ENCODE results near the gene CADM2. TPM values are rescaled to one million over a fixed set of nuclear protein-coding genes. Genes with fewer than 3 reads are reported as not detected.

CADM2 gene
- total RNA-seq, 1 experiment from 2014 or later: 3.7 TPM

DNA sequence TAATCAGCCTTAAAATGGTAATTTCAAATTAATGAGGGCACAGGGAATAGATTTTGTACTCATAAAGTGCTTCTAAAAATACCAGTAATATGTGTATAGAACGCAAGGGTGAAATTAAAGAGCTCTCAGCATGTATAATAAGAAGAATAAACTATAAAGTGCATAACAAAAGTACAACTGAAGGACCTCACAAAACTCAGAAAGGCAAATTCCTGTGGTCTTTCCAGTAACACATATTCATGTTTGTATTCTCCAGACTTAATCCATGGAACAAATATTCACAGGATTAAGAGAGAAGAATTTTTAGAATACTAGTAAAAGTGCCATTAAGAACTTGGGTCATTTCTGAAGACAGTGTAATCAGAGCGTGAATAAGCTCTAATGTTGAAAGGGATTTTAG lies 646.3 kb downstream of the CADM2 start:
- Histone ChIP-seq H3K4me3 (ENCODE audit: low read depth, low read length, poor library complexity, severe bottlenecking) (no peak overlapping the region), H3K36me3 (ENCODE audit: insufficient read depth, low read length, poor library complexity, severe bottlenecking) (no peaks in the 10 kb centered on the region), H3K27me3 (replicated peaks; ENCODE audit: insufficient read depth, low read depth, low read length, poor library complexity) (no peaks in the 10 kb centered on the region), H3K4me1 (ENCODE audit: insufficient read depth, low read length, poor library complexity, severe bottlenecking) (no peaks in the 10 kb centered on the region), H3K27ac (ENCODE audit: low read depth, low read length, poor library complexity, severe bottlenecking) (no peak overlapping the region), H3K9me3 (ENCODE audit: low read depth, low read length, poor library complexity, severe bottlenecking) (no peaks in the 10 kb centered on the region)
- no TSS peak for BruUV-seq (replicated peaks)
- POLR2A ChIA-PET (ENCODE audit: low non-redundant PET): no interaction called here
- DNase-seq (ENCODE audit: low spot score): no peak
- CTCF ChIA-PET: interaction anchor here (0.5 kb wide), 1 partner anchor 55 kb away, joined by 5 read pairs; no protein-coding TSS in a partner anchor
- TF ChIP-seq, protein P1, sequence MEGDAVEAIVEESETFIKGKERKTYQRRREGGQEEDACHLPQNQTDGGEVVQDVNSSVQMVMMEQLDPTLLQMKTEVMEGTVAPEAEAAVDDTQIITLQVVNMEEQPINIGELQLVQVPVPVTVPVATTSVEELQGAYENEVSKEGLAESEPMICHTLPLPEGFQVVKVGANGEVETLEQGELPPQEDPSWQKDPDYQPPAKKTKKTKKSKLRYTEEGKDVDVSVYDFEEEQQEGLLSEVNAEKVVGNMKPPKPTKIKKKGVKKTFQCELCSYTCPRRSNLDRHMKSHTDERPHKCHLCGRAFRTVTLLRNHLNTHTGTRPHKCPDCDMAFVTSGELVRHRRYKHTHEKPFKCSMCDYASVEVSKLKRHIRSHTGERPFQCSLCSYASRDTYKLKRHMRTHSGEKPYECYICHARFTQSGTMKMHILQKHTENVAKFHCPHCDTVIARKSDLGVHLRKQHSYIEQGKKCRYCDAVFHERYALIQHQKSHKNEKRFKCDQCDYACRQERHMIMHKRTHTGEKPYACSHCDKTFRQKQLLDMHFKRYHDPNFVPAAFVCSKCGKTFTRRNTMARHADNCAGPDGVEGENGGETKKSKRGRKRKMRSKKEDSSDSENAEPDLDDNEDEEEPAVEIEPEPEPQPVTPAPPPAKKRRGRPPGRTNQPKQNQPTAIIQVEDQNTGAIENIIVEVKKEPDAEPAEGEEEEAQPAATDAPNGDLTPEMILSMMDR (conservative IDR thresholded peaks at IDR 0.05; ENCODE audit: low read depth, low read length): no peak
- no peak for TF ChIP-seq EZH2 (IDR thresholded peaks at IDR 0.05; ENCODE audit: borderline replicate concordance, low read depth, low read length, poor library complexity, severe bottlenecking)
- intact Hi-C loops (cut with micrococcal nuclease; ENCODE audit: unreplicated experiment): no loop called here

DNA sequence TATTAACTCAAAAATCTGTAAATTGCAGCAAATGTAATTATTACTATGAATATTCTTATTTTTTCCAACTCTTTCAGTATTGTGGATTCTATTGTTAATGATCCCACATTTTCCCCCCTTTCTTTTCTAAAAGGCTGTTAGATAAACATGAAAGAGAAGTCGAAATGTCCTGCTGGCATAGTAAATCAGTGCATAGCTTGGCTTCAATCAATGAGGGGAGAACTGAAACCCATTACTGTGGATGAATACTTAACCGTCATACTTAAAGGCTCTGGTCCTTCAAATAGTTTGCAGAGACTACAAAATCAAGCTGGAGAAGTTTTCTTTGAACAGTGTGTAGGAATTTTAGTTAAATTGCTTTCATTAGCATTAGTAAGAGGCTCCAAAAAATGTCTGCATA lies 667.9 kb downstream of the CADM2 start:
- H3K27me3 ChIP-seq (replicated peaks; ENCODE audit: insufficient read depth, low read depth, low read length, poor library complexity): no peaks in the 10 kb centered on the region
- BruUV-seq (replicated peaks): no TSS peak
- intact Hi-C loops (cut with micrococcal nuclease; ENCODE audit: unreplicated experiment): no loop called here
- ChIA-PET CTCF (no interaction called here), POLR2A (ENCODE audit: low non-redundant PET) (no interaction called here)
- no peaks in the 10 kb centered on the region for H3K36me3 ChIP-seq (ENCODE audit: insufficient read depth, low read length, poor library complexity, severe bottlenecking)
- no peak for DNase-seq (ENCODE audit: low spot score)
- H3K9me3 ChIP-seq (ENCODE audit: low read depth, low read length, poor library complexity, severe bottlenecking): no peaks in the 10 kb centered on the region
- H3K4me1 ChIP-seq (ENCODE audit: insufficient read depth, low read length, poor library complexity, severe bottlenecking): no peaks in the 10 kb centered on the region
- no peak overlapping the region for H3K4me3 ChIP-seq (ENCODE audit: low read depth, low read length, poor library complexity, severe bottlenecking)
- TF ChIP-seq, protein P1 (conservative IDR thresholded peaks at IDR 0.05; ENCODE audit: low read depth, low read length): no peak
- TF ChIP-seq EZH2 (IDR thresholded peaks at IDR 0.05; ENCODE audit: borderline replicate concordance, low read depth, low read length, poor library complexity, severe bottlenecking): no peak
- H3K27ac ChIP-seq (ENCODE audit: low read depth, low read length, poor library complexity, severe bottlenecking): no peak overlapping the region

DNA sequence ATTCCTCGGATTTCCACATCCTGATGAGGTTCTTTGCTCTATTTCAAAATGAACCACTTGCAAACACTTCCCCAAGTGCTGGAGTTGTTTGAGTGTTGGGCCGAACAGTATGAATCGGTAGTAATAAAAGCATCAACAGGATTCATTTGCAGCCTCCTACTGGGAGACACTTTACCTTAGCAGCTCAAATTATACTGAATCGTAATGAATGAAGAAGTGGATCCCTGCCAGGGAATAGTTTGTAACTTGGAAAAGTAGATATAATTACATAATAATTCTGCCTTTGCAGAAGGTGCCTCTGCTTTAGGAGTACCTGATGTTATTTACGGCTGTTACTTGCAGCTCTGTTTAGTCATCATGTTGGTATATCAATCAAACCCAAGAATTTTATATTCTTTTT lies 669.1 kb downstream of the CADM2 start:
- Histone ChIP-seq H3K4me1 (ENCODE audit: insufficient read depth, low read length, poor library complexity, severe bottlenecking) (no peaks in the 10 kb centered on the region), H3K36me3 (ENCODE audit: insufficient read depth, low read length, poor library complexity, severe bottlenecking) (no peaks in the 10 kb centered on the region), H3K9me3 (ENCODE audit: low read depth, low read length, poor library complexity, severe bottlenecking) (no peaks in the 10 kb centered on the region), H3K27me3 (replicated peaks; ENCODE audit: insufficient read depth, low read depth, low read length, poor library complexity) (no peaks in the 10 kb centered on the region), H3K4me3 (ENCODE audit: low read depth, low read length, poor library complexity, severe bottlenecking) (no peak overlapping the region), H3K27ac (ENCODE audit: low read depth, low read length, poor library complexity, severe bottlenecking) (no peak overlapping the region)
- no peak for TF ChIP-seq EZH2 (IDR thresholded peaks at IDR 0.05; ENCODE audit: borderline replicate concordance, low read depth, low read length, poor library complexity, severe bottlenecking)
- TF ChIP-seq, protein P1 (conservative IDR thresholded peaks at IDR 0.05; ENCODE audit: low read depth, low read length): no peak
- BruUV-seq (replicated peaks): no TSS peak
- POLR2A ChIA-PET (ENCODE audit: low non-redundant PET): no interaction called here
- no peak for DNase-seq (ENCODE audit: low spot score)
- CTCF ChIA-PET: no interaction called here
- intact Hi-C loops (cut with micrococcal nuclease; ENCODE audit: unreplicated experiment): no loop called here

All from A673 (cell line).